Fibroblast of skin of left quadriceps (primary cell): ENCODE results near the gene FANCC.

Experiments
- DNase-seq, 2 experiments: peaks; one replicate each; pipeline ENCODE4 v3.0.0-alpha.2; 2013; ENCODE audit warnings: low read depth in 2 of 2

The FANCC gene

GRCh38 chr9:95102001-95102433 lies 215.5 kb downstream of the FANCC start:
- no peak for DNase-seq

- DNase-seq: no peak
Observed at GRCh38 chr9:95101326-95101725, 216.2 kb downstream of the FANCC start.

DNA sequence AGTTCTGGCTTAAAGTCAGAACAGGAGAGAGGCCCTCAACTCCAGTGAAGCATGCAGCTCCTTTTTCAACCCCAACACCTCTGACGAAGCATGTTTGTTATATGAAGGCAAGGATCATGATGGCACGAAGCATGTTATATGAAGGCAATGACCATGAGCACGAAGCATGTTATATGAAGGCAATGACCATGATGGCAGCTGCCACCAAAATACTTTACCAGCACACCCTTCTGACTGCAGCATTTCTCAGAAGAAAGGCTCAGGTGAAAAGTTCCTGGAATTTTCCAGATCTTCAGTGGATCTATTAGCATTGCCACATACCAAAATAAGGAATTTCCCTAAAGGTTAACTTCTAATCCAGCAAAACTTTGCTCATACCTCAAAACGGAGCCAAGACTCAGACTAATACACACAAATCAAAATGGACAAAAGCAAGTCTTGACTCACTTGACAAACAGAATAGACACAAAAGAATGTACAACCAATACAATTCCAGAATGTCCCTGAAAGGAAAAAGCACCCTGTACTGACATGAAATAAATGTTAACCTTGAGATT lies 217.4 kb downstream of the FANCC start:
- no peak for DNase-seq

DNA sequence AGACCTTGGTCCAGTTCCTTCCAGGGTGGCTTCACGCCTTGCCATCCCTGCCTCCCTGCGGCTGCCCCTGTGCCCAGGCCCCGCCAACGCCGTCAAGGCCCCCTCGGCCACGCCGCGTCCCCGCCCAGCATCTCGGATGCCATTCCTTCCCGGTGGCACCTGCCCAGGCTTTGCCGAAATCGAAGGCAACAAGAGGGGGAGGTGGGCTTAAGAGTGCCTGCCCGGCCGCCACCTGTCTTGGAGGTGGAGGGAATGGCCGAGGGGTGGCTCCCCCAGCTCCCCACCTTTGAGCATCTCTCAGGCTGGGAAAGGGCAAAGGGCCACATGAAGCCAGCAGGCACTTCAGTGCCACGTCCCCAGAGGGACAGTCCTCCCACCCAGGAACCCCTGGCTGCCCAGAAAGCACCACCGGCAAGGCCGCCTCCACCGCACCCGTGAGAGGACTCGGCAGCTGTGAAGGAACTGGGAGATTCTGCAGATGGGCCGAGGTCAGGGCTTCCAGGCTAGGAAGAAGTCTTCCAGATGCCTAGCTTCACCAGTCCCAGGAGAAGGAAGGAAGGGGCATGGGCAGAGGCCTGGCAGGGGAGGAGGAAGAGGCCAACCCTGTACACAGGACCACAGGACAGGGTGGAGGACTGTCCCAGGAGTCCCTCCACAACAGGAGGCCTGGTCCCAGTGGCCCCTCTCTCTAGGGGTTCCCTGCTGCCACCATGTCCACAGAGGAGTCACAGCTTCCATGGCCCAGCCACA lies 218.0 kb downstream of the FANCC start:
- DNase-seq: no peak

DNA sequence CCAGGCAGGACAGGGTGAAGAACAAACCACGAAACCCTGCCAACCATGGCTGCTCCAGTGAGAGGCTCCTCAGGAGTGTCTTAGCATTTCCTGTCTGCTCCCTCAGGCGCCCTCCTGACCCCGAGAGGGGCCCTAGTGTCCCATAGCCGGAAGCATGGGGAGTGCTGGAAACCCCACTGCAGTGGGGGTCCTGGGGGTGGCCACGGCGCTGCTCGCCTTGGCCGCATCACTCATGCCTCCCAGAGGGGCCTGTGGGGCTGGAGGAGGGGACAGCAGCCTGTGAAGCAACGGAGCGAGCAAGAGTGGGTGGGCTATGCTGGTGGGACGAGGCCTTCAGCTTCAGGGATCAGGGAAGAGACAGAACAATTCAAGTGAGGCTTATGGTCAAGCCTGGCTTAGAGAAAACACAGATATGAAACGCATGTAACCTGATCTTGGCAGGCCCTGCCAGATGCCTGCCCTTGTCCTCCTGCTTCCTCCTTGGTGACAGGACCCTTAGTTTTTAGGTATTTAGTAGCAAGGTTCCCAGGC lies 219.1 kb downstream of the FANCC start:
- DNase-seq: no peak

DNA sequence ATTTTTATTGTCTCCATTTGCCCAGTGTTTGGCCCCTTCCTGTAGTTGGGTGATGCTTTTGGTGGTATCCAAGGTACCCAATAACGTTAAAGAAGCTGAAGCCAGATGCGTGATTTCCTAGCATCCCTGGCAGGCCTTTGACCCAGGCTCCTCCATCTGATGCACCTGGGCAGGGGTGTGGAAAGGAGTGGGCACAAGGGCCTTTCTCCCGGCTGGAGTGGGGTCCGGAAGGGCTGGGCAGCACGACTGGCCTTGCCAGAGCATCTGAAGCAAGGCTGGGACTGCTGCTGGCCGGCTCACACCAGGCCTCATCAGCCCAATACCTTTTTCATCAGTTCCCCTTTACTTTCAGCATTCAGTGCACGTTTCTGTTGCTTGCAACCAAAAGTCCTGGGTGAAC lies 220.2 kb downstream of the FANCC start:
- DNase-seq: no peak

DNA sequence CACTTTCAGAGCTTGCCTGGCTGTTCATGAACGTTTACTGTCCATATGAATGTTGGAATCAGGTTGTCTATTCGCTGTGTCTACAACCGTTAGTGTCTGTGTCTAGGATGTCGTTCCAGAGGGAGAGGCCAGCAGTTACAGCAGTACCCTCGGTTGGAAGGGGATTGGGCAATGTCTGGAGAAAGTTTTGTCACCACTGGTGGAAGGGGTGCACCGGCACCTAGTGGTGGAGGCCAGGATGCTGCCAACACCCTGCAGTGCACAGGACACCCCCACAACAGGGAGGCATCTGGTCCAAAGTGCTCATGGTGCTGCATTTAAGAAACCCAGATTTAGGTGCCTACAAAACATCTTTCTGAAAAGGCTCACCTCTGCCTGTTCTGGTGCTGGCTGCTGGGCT lies 220.7 kb downstream of the FANCC start:
- DNase-seq: no peak

- DNase-seq: no peak
Observed at GRCh38 chr9:95096381-95096780, 221.1 kb downstream of the FANCC start.

GRCh38 chr9:95095641-95096355 lies 221.7 kb downstream of the FANCC start:
- no peak for DNase-seq

GRCh38 chr9:95094002-95094401 lies 223.5 kb downstream of the FANCC start:
- DNase-seq: no peak

DNA sequence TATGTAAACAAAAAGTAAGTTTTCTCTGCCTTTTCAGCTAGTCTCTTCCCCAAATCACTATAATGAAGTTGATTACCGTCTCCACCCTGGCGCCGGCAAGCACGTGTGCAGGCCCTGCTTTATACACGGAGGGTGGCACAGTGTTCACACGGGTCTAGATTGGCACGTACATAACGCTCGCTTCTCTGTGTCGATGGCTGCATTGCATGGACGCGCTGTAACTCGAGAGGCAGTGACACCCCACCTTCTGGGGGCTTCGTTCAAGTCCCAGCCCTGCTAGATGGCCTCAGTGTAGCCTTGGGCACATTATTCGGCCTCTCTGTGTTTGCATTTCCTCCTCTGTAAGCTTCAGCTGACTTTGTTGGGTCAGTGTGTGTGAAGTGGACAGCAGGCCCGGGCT lies 223.9 kb downstream of the FANCC start:
- no peak for DNase-seq

- peak; percentile 54 to 58 for DNase-seq
Observed at GRCh38 chr9:95092262-95093072, 225.0 kb downstream of the FANCC start.

DNA sequence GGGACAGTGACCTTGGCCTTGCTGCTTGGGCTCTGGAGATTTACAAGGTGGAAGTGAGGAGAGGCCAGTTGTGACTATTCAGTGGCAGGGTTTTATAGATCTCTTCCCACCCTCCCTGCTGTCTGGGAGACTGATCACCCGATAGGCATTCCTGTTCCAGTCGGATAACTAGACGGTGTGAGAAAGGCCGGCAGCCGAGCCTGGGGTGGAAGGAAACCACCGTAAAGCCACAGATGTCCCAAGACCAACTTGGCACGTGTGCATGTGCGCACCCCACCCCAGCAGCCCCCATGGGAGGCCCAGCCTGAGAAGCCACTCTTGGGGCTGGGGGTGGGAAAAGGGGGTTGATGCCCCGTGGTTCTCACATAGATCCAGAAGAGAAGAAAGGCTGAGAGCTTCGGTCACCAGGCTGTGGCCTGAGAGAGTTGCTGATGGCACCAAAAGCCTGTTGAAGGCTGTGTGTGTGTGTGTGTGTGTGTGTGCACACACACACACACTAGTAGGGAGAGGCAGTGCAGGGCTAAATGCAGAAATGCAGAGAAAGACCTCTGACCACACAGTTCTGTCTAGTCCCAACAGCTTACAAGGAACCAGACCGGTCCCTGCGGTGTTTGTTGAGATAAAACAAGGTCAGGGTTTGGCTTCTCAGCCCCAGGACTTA lies 225.8 kb downstream of the FANCC start:
- DNase-seq: no peak

DNA sequence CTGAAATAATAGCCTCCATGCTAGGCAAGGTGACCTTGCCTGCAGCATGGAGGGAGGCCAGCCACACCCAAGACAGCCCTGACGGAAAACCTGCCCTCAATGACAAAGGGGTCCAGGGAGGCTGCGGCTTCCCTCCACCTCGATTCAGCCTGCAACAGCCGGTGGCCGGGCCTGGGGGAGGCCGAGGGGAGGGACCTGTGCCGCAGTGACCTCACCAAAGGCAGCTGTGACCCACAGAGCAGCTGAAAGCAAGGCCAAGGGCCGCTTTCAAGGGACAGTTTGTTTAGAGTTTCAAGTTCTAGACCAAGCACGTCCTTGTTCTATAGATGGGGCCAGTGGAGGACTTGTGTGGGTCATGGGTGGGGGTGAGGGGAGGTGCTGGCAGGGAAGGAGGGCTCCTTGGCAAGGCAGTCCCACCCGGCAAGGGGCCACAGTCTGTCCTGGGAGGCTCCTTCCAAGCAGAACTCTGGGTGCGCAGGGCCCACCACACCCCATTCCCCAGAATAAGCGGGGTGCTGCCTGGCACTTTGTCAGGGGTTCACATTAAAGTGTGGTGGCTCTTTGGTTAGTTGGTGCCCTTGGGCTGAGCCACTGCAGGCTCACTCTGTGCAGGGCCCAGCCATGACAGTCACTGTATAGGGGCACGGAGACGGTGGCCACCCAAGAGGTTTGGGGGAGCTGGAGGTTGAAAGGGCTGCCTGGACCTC lies 226.5 kb downstream of the FANCC start:
- no peak for DNase-seq

GRCh38 chr9:95090023-95090791 lies 227.3 kb downstream of the FANCC start:
- DNase-seq: no peak

GRCh38 chr9:95089257-95090022 lies 228.1 kb downstream of the FANCC start:
- no peak for DNase-seq

GRCh38 chr9:95088421-95089161 lies 228.9 kb downstream of the FANCC start:
- DNase-seq: no peak

DNA sequence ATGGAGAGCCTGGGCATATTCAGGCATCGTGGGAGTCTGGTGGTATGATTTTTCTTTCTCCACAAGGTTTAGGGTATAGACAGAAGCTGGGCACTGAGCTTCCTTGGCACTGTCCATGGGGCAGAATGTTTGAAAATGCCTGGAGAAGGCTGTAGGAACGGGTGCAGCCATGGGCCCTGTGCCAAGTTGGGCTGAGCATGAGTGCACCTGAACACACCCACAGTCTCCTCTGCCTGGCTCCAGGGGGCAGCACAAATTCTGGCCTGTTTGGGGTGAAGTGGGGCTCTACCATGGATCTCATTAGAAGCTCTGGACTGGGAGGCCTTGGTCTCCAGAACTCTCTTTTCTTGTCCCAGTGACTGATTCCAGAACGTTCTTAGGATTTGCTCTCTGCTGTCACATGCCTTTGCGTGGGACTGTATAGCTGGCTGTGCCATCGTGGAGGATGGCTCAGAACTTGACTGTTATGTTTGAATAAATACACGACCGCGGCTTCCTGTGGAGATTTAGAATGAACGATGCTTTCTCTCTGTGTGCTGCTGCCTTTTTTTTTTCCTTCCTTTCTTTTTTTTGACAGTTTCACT lies 229.8 kb downstream of the FANCC start:
- no peak for DNase-seq
